Measurements from ENCODE around the gene IGSF21.

IGSF21 gene

GRCh38 chr1:18120638-18121037 lies 13.0 kb downstream of the IGSF21 start:
- no peak for DNase-seq

GRCh38 chr1:18121072-18121820 lies 13.6 kb downstream of the IGSF21 start:
- no peak for DNase-seq

GRCh38 chr1:18123467-18123992 lies 15.9 kb downstream of the IGSF21 start:
- DNase-seq: no peak

- no peak for DNase-seq
Measured at GRCh38 chr1:18124977-18125376, 17.4 kb downstream of the IGSF21 start.

GRCh38 chr1:18126616-18127015 lies 19.0 kb downstream of the IGSF21 start:
- no peak for DNase-seq

- DNase-seq: no peak
Measured at GRCh38 chr1:18128298-18128697, 20.7 kb downstream of the IGSF21 start.

GRCh38 chr1:18130356-18130755 lies 22.8 kb downstream of the IGSF21 start:
- no peak for DNase-seq

- no peak for DNase-seq
Measured at GRCh38 chr1:18132022-18132710, 24.6 kb downstream of the IGSF21 start.

GRCh38 chr1:18132711-18133541 lies 25.3 kb downstream of the IGSF21 start:
- no peak for DNase-seq

GRCh38 chr1:18134324-18135046 lies 26.9 kb downstream of the IGSF21 start:
- no peak for DNase-seq

GRCh38 chr1:18137759-18138345 lies 30.3 kb downstream of the IGSF21 start:
- no peak for DNase-seq

- DNase-seq: no peak
Measured at GRCh38 chr1:18139198-18139981, 31.8 kb downstream of the IGSF21 start.

GRCh38 chr1:18140411-18140810 lies 32.8 kb downstream of the IGSF21 start:
- DNase-seq: no peak

- no peak for DNase-seq
Measured at GRCh38 chr1:18141661-18142060, 34.1 kb downstream of the IGSF21 start.

- no peak for DNase-seq
Measured at GRCh38 chr1:18142471-18142870, 34.9 kb downstream of the IGSF21 start.

GRCh38 chr1:18142969-18143368 lies 35.4 kb downstream of the IGSF21 start:
- no peak for DNase-seq

- DNase-seq: no peak
Measured at GRCh38 chr1:18144062-18144461, 36.5 kb downstream of the IGSF21 start.

- no peak for DNase-seq
Measured at GRCh38 chr1:18144916-18145647, 37.5 kb downstream of the IGSF21 start.

GRCh38 chr1:18145851-18146618 lies 38.4 kb downstream of the IGSF21 start:
- DNase-seq: no peak

- no peak for DNase-seq
Measured at GRCh38 chr1:18146886-18147285, 39.3 kb downstream of the IGSF21 start.

All from GOT3 (cell line).